Progenitor cell of endocrine pancreas (in vitro differentiated cells): ENCODE results near the gene PTGDR2. TPM values are rescaled to one million over a fixed set of nuclear protein-coding genes. Genes with fewer than 3 reads are reported as not detected.
A peak's percentile ranks its signal among the peaks of the same experiment; 100 is the strongest.

Source experiments
- DNase-seq: peaks from one replicate; pipeline ENCODE4 v3.0.0; 2021; ENCODE audit warnings: low spot score; ENCODE audit not compliant: unreplicated experiment
- H3K27ac Mint-ChIP-seq: 2 replicates; pipeline ENCODE4 v1.8.0; 2021; ENCODE audit warnings: mild to moderate bottlenecking, moderate library complexity, mixed read lengths
- H3K27me3 Mint-ChIP-seq: 2 replicates; pipeline ENCODE4 v1.8.0; 2021; ENCODE audit warnings: mixed read lengths
- H3K36me3 Mint-ChIP-seq: 2 replicates; pipeline ENCODE4 v1.8.0; 2022; ENCODE audit warnings: mixed read lengths; ENCODE audit not compliant: insufficient read depth
- H3K4me1 Mint-ChIP-seq: 2 replicates; pipeline ENCODE4 v1.8.0; 2021; ENCODE audit warnings: low read depth, mixed read lengths
- H3K4me3 Mint-ChIP-seq: 2 replicates; pipeline ENCODE4 v1.8.0; 2021; ENCODE audit warnings: low read depth, mild to moderate bottlenecking, moderate library complexity, mixed read lengths
- H3K9me3 Mint-ChIP-seq: 2 replicates; pipeline ENCODE4 v1.8.0; 2021; ENCODE audit warnings: low read depth, mixed read lengths
- CTCF ChIP-seq: fragments of 200-600 bp; sonication (generic); IDR thresholded peaks from one replicate; pipeline ENCODE4 v1.5.0; 2021; ENCODE audit warnings: antibody characterized with exemption, mild to moderate bottlenecking; ENCODE audit not compliant: unreplicated experiment
- total RNA-seq: library from RNA; stranded (reverse); gene quantifications from 2 replicates; pipeline ENCODE4 v1.2.1, GENCODE V29; 2021

PTGDR2 gene
- total RNA-seq, 1 donor from 2014 or later: 2.0 TPM

GRCh38 chr11:60845338-60845737 is 10.4 kb downstream of the PTGDR2 start:
- no peaks in the 10 kb centered on the region for H3K27me3 Mint-ChIP-seq
- H3K4me3 Mint-ChIP-seq: no peak overlapping the region
- H3K4me1 Mint-ChIP-seq: peaks cover 33% of the 10 kb centered on the region
- peak overlapping the region; percentile 77 for H3K27ac Mint-ChIP-seq
- H3K9me3 Mint-ChIP-seq: no peaks in the 10 kb centered on the region
- DNase-seq: no peak
- no peak for TF ChIP-seq CTCF
- H3K36me3 Mint-ChIP-seq: peaks cover 3% of the 10 kb centered on the region

- Mint-ChIP-seq H3K27ac (peak overlapping the region; percentile 13), H3K9me3 (no peaks in the 10 kb centered on the region), H3K4me1 (peaks cover 33% of the 10 kb centered on the region), H3K36me3 (peaks cover 3% of the 10 kb centered on the region), H3K4me3 (peak overlapping the region; percentile 84), H3K27me3 (no peaks in the 10 kb centered on the region)
- no peak for TF ChIP-seq CTCF
- DNase-seq: no peak
These were observed 10.9 kb downstream of the PTGDR2 start for GRCh38 chr11:60844870-60845221.

- H3K4me3 Mint-ChIP-seq: peak overlapping the region; percentile 84
- no peak for DNase-seq
- TF ChIP-seq CTCF: no peak
- peak overlapping the region; percentile 18 for H3K27ac Mint-ChIP-seq
- peaks cover 33% of the 10 kb centered on the region for H3K4me1 Mint-ChIP-seq
- H3K36me3 Mint-ChIP-seq: peaks cover 3% of the 10 kb centered on the region
- no peaks in the 10 kb centered on the region for H3K27me3 Mint-ChIP-seq
- H3K9me3 Mint-ChIP-seq: no peaks in the 10 kb centered on the region
These were observed 11.5 kb downstream of the PTGDR2 start for GRCh38 chr11:60844045-60844869.

GRCh38 chr11:60842668-60843600 is 12.8 kb downstream of the PTGDR2 start:
- no peaks in the 10 kb centered on the region for H3K36me3 Mint-ChIP-seq
- TF ChIP-seq CTCF: no peak
- peak overlapping the region; percentile 84 for H3K4me3 Mint-ChIP-seq
- DNase-seq: no peak
- H3K4me1 Mint-ChIP-seq: peaks cover 33% of the 10 kb centered on the region
- no peaks in the 10 kb centered on the region for H3K9me3 Mint-ChIP-seq
- H3K27me3 Mint-ChIP-seq: no peaks in the 10 kb centered on the region
- H3K27ac Mint-ChIP-seq: peak overlapping the region; percentile 74

GRCh38 chr11:60841797-60842667 is 13.7 kb downstream of the PTGDR2 start, which contains the start of gene CCDC86:
TSS of gene CCDC86 (plus strand) at chr11:60842113. CDS start at chr11:60842125, 12 bp downstream.
- peaks cover 4% of the 10 kb centered on the region for H3K27me3 Mint-ChIP-seq

More at GRCh38 chr11:60841797-60842667, 13.7 kb downstream of the PTGDR2 start, which contains the start of gene CCDC86:
- H3K4me1 Mint-ChIP-seq: peaks cover 33% of the 10 kb centered on the region
- peak within 1 kb of the TSS; percentile 84 for H3K4me3 Mint-ChIP-seq
- no peak for TF ChIP-seq CTCF
- peak within 1 kb of the TSS; percentile 76 for H3K27ac Mint-ChIP-seq
- no peaks in the 10 kb centered on the region for H3K9me3 Mint-ChIP-seq
- no peaks in the 10 kb centered on the region for H3K36me3 Mint-ChIP-seq
- DNase-seq: peak; percentile 98
